AG04449 (cell line): ENCODE results near the gene APRT.
A peak's percentile ranks its signal among the peaks of the same experiment; 100 is the strongest.
"Not testable (repeated sequence)": the region's sequence is repeated elsewhere in the genome, so short reads cannot be mapped to it uniquely, and the experiment has no call there.

Source experiments
- CTCF ChIA-PET: fragments of 350-600 bp; formaldehyde crosslinking; extraction: SDS; loops from one replicate; lab custom pipeline; 2021; ENCODE audit warnings: antibody characterized with exemption; lab: Yijun Ruan, JAX
- POLR2A ChIA-PET: fragments of 400-600, 350-600 bp; formaldehyde crosslinking; extraction: SDS; loops from one replicate; lab custom pipeline; 2020; ENCODE audit warnings: antibody characterized with exemption, inconsistent platforms; lab: Yijun Ruan, JAX
- DNase-seq: peaks from one replicate; pipeline ENCODE4 v3.0.0-alpha.2; 2010; ENCODE audit warnings: low read depth, low spot score
- H3K4me3 ChIP-seq: 2 replicates; pipeline ENCODE4 v1.5.1; 2011; ENCODE audit warnings: low read depth, mild to moderate bottlenecking, control low read depth, low read length
- CTCF ChIP-seq: IDR thresholded peaks from one replicate; pipeline ENCODE4 v1.5.1; 2011; ENCODE audit warnings: mild to moderate bottlenecking, moderate library complexity, low read length, control low read depth, inconsistent platforms; ENCODE audit not compliant: insufficient read depth; ENCODE audit errors: missing control alignments

Gene APRT

DNA sequence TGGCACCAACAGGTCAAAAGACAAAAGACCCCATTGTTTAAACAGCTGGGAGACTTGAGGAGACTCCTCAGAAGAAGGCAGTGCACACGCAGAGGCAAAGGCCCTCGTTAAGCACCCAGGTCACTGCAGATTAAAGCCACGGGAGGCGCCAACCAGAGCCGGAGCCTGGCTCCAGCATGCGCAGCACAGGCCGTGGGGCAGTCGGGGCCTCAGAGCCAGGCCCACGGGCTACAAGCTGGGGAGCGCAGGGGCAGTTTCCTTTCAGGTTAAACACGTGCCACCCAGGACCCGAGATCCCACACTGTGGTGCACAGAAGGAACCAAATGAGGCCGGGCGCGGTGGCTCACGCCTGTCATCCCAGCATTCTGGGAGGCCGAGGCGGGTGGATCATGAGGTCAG, 35.9 kb downstream of the APRT start:
- DNase-seq, result no peak
- no peak overlapping the region for H3K4me3 ChIP-seq
- CTCF ChIA-PET, result interaction anchor here (0.7 to 1.2 kb wide), 2 partner anchors 32 to 39 kb away, joined by 3 read pairs; no protein-coding TSS in a partner anchor
- POLR2A ChIA-PET, result no interaction called here
- TF ChIP-seq CTCF, result no peak

- no peak for DNase-seq
- POLR2A ChIA-PET, result interaction anchor here (2.0 to 4.7 kb wide), 2 partner anchors 8 to 36 kb away, joined by 7 to 95 read pairs; partner anchors contain the start of gene PIEZO1
- CTCF ChIA-PET, result interaction anchor here (4.6 to 25.7 kb wide), 2 partner anchors 8 to 30 kb away, joined by 38 to 544 read pairs; partner anchors contain the start of gene PIEZO1
- TF ChIP-seq CTCF, result no peak
- no peak overlapping the region for H3K4me3 ChIP-seq
These were observed 37.0 kb downstream of the APRT start for GRCh38 chr16:88774544-88775393.

DNA sequence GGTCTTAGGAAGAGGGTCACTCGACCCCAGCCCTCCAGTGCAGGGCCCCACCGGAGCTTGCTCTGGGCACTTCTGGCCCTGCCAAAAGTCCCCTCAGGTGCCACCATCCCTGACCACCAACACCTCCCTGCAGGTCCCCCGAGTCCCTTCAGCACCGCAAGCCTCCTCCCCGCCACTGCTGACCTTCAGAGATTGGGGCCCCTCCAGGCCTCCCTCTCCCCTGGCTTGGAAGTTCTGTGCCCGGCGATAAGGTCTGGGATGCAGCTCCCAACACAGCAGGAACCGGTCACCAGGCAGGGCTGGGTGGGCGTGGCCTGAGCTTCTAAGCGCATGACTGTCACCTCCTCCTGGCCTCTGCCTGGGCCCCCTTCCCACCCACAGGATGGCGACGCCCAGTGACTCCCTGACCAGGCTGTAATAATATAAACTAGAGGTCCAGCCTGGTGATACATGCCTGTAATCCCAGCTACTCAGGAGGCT, 37.9 kb downstream of the APRT start:
- ChIA-PET POLR2A (interaction anchor here (1.1 to 4.7 kb wide), 3 partner anchors 9 to 36 kb away, joined by 3 to 95 read pairs (median 7); partner anchors contain the start of gene PIEZO1), CTCF (interaction anchor here (4.6 to 25.7 kb wide), 2 partner anchors 9 to 29 kb away, joined by 38 to 544 read pairs; partner anchors contain the start of gene PIEZO1)
- DNase-seq, result no peak
- TF ChIP-seq CTCF, result no peak
- peak overlapping the region; percentile 30; the same call in 1 of the 2 replicates for H3K4me3 ChIP-seq

DNA sequence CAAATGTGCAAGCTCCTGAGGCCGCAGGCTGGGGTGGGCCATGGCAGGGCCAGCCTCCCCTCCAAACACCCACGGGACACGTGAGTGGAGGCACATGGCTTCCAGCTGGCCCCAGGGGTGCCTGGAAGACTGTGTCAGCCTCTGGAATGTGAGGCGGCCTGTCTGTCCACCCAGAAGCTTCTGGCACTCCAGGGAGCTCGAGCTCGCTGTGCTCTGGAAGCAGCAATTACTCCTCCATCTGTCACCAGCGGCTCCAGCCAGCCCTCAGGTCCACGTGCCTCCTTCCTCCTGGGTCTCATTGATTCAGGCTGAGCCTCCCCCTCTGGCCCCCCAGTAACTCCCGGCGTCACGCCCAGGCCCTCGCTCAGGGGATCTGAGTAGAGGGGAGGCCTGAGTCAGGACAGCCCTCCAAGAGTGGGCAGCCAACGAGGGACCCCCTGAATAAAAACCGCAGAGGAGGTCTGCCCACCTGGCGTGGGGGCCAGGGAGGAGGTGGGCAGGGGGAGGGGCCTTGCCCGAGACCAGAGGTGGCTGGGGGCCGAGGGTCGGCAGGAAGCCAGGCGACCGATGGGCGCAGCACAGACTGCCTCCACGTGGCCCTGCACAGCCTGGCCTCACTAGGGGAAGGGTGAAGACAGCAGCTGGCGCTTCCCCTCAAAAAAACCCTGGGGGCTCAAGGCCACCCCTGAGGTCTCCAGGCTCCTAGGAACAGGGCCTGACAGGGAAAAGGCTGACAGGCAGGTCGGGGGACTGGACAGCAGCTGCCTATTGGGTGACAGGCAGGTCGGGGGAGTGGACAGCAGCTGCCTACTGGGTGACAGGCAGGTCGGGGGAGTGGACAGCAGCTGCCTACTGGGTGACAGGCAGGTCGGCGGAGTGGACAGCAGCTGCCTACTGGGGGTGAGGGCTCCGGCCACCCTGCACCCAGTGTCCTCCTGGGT, 38.6 kb downstream of the APRT start:
- DNase-seq, result peak; percentile 69
- peak overlapping the region; percentile 30 for H3K4me3 ChIP-seq
- ChIA-PET CTCF (interaction anchor here (0.8 to 25.7 kb wide), 3 partner anchors 10 to 28 kb away, joined by 5 to 544 read pairs (median 38); partner anchors contain the start of gene PIEZO1), POLR2A (interaction anchor here (0.6 to 4.7 kb wide), 11 partner anchors 10 to 203 kb away, joined by 3 to 95 read pairs (median 3); partner anchors contain the start of genes GALNS, PIEZO1, TRAPPC2L and ZC3H18)
- no peak for TF ChIP-seq CTCF

DNA sequence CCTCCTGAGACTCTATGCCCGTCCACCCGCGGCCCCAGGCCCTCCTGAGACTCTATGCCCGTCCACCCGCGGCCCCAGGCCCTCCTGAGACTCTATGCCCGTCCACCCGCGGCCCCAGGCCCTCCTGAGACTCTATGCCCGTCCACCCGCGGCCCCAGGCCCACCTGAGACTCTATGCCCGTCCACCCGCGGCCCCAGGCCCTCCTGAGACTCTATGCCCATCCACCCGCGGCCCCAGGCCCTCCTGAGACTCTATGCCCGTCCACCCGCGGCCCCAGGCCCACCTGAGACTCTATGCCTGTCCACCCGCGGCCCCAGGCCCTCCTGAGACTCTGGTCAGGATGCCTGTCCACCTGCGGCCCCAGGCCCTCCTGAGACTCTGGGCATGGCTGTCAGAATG, 39.9 kb downstream of the APRT start:
- DNase-seq, H3K4me3 ChIP-seq: not testable (repeated sequence)
- CTCF ChIA-PET, result interaction anchor here (4.6 to 25.7 kb wide), 2 partner anchors 11 to 27 kb away, joined by 38 to 544 read pairs; partner anchors contain the start of gene PIEZO1
- POLR2A ChIA-PET, result interaction anchor here (1.1 to 4.7 kb wide), 3 partner anchors 11 to 40 kb away, joined by 3 to 95 read pairs (median 8); partner anchors contain the start of genes APRT and PIEZO1

DNA sequence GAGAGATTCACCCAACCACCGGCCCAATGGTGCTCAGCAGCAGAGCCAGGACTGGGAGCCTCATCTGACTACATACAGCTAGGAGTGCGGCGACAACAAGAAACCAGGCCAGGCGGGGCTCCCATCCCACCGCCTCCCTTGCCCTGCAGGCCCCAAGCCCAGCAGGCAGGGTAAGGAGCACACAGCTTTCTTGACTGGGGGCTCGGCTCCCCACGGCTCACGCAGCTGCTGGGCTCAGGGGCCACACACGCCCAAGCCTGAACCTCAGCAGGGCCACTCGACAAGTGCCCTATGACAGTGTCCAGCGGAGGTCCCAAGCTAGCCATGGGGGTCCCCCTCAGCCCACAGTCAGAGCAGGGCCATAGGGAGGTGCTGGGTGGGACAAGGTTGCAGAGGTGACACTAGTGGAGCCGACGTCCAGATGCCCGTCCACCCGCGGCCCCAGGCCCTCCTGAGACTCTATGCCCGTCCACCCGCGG, 40.4 kb downstream of the APRT start:
- ChIA-PET CTCF (interaction anchor here (4.6 to 25.7 kb wide), 2 partner anchors 12 to 27 kb away, joined by 38 to 544 read pairs; partner anchors contain the start of gene PIEZO1), POLR2A (interaction anchor here (0.8 to 4.7 kb wide), 4 partner anchors 8 to 40 kb away, joined by 3 to 95 read pairs (median 6); partner anchors contain the start of genes APRT and PIEZO1)
- H3K4me3 ChIP-seq, result no peak overlapping the region
- no peak for DNase-seq
- no peak for TF ChIP-seq CTCF
